ENCODE results near the gene TRHDE.

DNA sequence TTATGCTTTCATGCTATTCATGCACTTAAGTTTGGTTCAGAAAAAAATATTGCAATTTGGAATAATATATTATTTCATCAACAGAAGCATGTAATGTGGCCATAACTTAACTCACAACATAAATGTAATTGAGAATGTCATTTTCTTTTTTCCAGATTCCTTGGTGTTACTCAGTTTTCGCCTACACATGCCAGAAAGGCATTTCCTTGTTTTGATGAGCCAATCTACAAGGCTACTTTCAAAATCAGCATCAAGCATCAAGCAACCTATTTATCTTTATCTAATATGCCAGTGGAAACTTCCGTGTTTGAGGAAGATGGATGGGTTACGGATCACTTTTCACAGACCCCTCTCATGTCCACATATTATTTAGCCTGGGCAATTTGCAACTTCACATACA, 14.4 kb downstream of the TRHDE start:
- TF ChIP-seq POLR2A (IDR thresholded peaks at IDR 0.05), result no peak
- TF ChIP-seq, protein P1, sequence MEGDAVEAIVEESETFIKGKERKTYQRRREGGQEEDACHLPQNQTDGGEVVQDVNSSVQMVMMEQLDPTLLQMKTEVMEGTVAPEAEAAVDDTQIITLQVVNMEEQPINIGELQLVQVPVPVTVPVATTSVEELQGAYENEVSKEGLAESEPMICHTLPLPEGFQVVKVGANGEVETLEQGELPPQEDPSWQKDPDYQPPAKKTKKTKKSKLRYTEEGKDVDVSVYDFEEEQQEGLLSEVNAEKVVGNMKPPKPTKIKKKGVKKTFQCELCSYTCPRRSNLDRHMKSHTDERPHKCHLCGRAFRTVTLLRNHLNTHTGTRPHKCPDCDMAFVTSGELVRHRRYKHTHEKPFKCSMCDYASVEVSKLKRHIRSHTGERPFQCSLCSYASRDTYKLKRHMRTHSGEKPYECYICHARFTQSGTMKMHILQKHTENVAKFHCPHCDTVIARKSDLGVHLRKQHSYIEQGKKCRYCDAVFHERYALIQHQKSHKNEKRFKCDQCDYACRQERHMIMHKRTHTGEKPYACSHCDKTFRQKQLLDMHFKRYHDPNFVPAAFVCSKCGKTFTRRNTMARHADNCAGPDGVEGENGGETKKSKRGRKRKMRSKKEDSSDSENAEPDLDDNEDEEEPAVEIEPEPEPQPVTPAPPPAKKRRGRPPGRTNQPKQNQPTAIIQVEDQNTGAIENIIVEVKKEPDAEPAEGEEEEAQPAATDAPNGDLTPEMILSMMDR (IDR thresholded peaks at IDR 0.05), result no peak

All from sigmoid colon (tissue), 3 donors.